ENCODE results near the gene OXA1L.

GRCh38 chr14:22808388-22809209, 42.1 kb downstream of the OXA1L start:
- TF ChIP-seq CTCF (IDR thresholded peaks at IDR 0.05; ENCODE audit: low read length) (no peak), EZH2 (IDR thresholded peaks at IDR 0.05; ENCODE audit: borderline replicate concordance, low read length) (no peak)

Measured in OCI-LY1 (cell line).